H1 (cell line): ENCODE measurements around the gene BRD2. TPM values are rescaled to one million over a fixed set of nuclear protein-coding genes. Genes with fewer than 3 reads are reported as not detected.
A peak's percentile ranks its signal among the peaks of the same experiment; 100 is the strongest.

Source experiments
- CTCF ChIA-PET: fragments of 300-600 bp; sonication (Branson Sonifier 250); formaldehyde crosslinking; loops from one replicate; lab custom pipeline; 2021; ENCODE audit not compliant: partially characterized antibody; lab: Charles Lee
- POLR2A ChIA-PET: fragments of 300-600 bp; sonication (Branson Sonifier 250); formaldehyde crosslinking; loops from one replicate; lab custom pipeline; 2021; ENCODE audit warnings: inconsistent platforms; ENCODE audit not compliant: partially characterized antibody; lab: Charles Lee
- DNase-seq, 2 experiments: peaks; one replicate each; pipeline versions ENCODE4 v3.0.0 to v3.0.0-alpha.2; 2010 to 2022; ENCODE audit warnings: low spot score in 2 of 2, low read depth in 1 of 2, mixed read lengths in 1 of 2
- FAIRE-seq: peaks from 2 replicates; lab custom pipeline; 2011; peaks lifted over from hg19 to GRCh38; lab: Jason Lieb, UNC
- H2AFZ ChIP-seq: 2 replicates; pipeline ENCODE4 v1.8.1; 2012; ENCODE audit warnings: low read length, inconsistent platforms
- H2AK5ac ChIP-seq: 2 replicates; pipeline ENCODE4 v1.6.1; 2013; ENCODE audit warnings: low read depth, low read length
- H2BK120ac ChIP-seq: replicated peaks from 2 replicates; pipeline ENCODE3; 2013; ENCODE audit warnings: low read depth, low read length, inconsistent platforms
- H2BK12ac ChIP-seq: 2 replicates; pipeline ENCODE4 v1.6.1; 2013; ENCODE audit warnings: low read depth, low read length
- H2BK15ac ChIP-seq: 2 replicates; pipeline ENCODE4 v1.6.1; 2013; ENCODE audit warnings: low read length
- H2BK20ac ChIP-seq: 2 replicates; pipeline ENCODE4 v1.6.1; 2013; ENCODE audit warnings: low read length
- H2BK5ac ChIP-seq: 2 replicates; pipeline ENCODE4 v1.6.1; 2013; ENCODE audit warnings: low read depth, low read length
- H3K14ac ChIP-seq: 2 replicates; pipeline ENCODE4 v1.6.1; 2013; ENCODE audit warnings: inconsistent platforms; ENCODE audit not compliant: insufficient read length
- H3K18ac ChIP-seq: 2 replicates; pipeline ENCODE4 v1.6.1; 2013; ENCODE audit warnings: low read length; ENCODE audit errors: extremely low read depth
- H3K23ac ChIP-seq: 2 replicates; pipeline ENCODE4 v1.6.1; 2013; ENCODE audit warnings: inconsistent platforms; ENCODE audit not compliant: insufficient read length
- H3K23me2 ChIP-seq: 2 replicates; pipeline ENCODE4 v1.6.1; 2013; ENCODE audit warnings: low read depth, low read length
- H3K27ac ChIP-seq: 2 replicates; pipeline ENCODE4 v1.6.1; 2011; ENCODE audit warnings: low read depth, low read length, inconsistent platforms
- H3K27me3 ChIP-seq, 4 experiments: replicated peaks in 1 of 4; 1 replicate in 1 of 4; 2 replicates in 3 of 4; pipeline versions ENCODE4 v1.6.1 to v1.8.1; 2011 to 2013; ENCODE audit warnings: low read length in 3 of 4, mild to moderate bottlenecking in 3 of 4, inconsistent platforms in 2 of 4, mixed read lengths in 2 of 4, moderate library complexity in 1 of 4; ENCODE audit not compliant: control insufficient read depth in 3 of 4, insufficient read depth in 3 of 4; ENCODE audit errors: extremely low read depth in 1 of 4
- H3K36me3 ChIP-seq, 4 experiments: 2 replicates each; pipeline versions ENCODE4 v1.6.1 to v1.8.1; 2011 to 2013; ENCODE audit warnings: mild to moderate bottlenecking in 4 of 4, low read length in 3 of 4, moderate library complexity in 2 of 4, control low read depth in 1 of 4, inconsistent platforms in 1 of 4; ENCODE audit not compliant: insufficient read depth in 4 of 4, control insufficient read depth in 2 of 4
- H3K4ac ChIP-seq: replicated peaks from 2 replicates; pipeline ENCODE3; 2013; ENCODE audit warnings: low read length, low read depth, mixed read lengths, inconsistent platforms; ENCODE audit not compliant: insufficient read length
- H3K4me1 ChIP-seq, 4 experiments: replicated peaks in 1 of 4; 1 replicate in 1 of 4; 2 replicates in 3 of 4; pipeline versions ENCODE4 v1.6.1 to v1.8.1; 2011 to 2013; ENCODE audit warnings: low read length in 3 of 4, inconsistent platforms in 2 of 4, mixed read lengths in 1 of 4; ENCODE audit not compliant: insufficient read depth in 4 of 4, control insufficient read depth in 3 of 4
- H3K4me2 ChIP-seq, 2 experiments: 2 replicates each; pipeline versions ENCODE4 v1.6.1 to v1.8.1; 2011 to 2013; ENCODE audit warnings: low read depth in 2 of 2, low read length in 2 of 2, control low read depth in 1 of 2, inconsistent platforms in 1 of 2, mild to moderate bottlenecking in 1 of 2; ENCODE audit not compliant: insufficient read depth in 1 of 2
- H3K4me3 ChIP-seq, 4 experiments: fragments of 200-600, 300-600 bp in 1 of 4; sonication (generic), shearing (Covaris generic), sonication (Bioruptor Twin) in 1 of 4; 2 replicates each; pipeline versions ENCODE4 v1.5.1 to v1.8.1; 2011 to 2016; ENCODE audit warnings: low read length in 4 of 4, low read depth in 3 of 4, control low read depth in 2 of 4, inconsistent platforms in 2 of 4, mild to moderate bottlenecking in 2 of 4, mixed read lengths in 1 of 4, moderate library complexity in 1 of 4; ENCODE audit not compliant: insufficient read depth in 2 of 4; ENCODE audit errors: extremely low read depth in 1 of 4
- H3K56ac ChIP-seq: replicated peaks from 2 replicates; pipeline ENCODE3; 2013; ENCODE audit warnings: low read depth, mild to moderate bottlenecking, mixed read lengths, low read length, inconsistent platforms; ENCODE audit not compliant: insufficient read length
- H3K79me1 ChIP-seq: 2 replicates; pipeline ENCODE4 v1.6.1; 2013; ENCODE audit warnings: low read depth, low read length, control low read depth
- H3K79me2 ChIP-seq, 2 experiments: 2 replicates each; pipeline versions ENCODE4 v1.6.1 to v1.8.1; 2012 to 2013; ENCODE audit warnings: low read length in 2 of 2, mild to moderate bottlenecking in 2 of 2, inconsistent platforms in 1 of 2; ENCODE audit not compliant: insufficient read depth in 2 of 2, control insufficient read depth in 1 of 2
- H3K9ac ChIP-seq, 4 experiments: replicated peaks in 1 of 4; 1 replicate in 1 of 4; 2 replicates in 3 of 4; pipeline versions ENCODE4 v1.6.1 to v1.8.1; 2011 to 2013; ENCODE audit warnings: low read depth in 3 of 4, low read length in 3 of 4, control low read depth in 2 of 4, mild to moderate bottlenecking in 2 of 4, moderate library complexity in 2 of 4, inconsistent platforms in 1 of 4; ENCODE audit errors: extremely low read depth in 1 of 4
- H3K9me3 ChIP-seq, 2 experiments: 2 replicates each; pipeline versions ENCODE4 v1.6.1 to v1.8.1; 2012 to 2013; ENCODE audit warnings: mild to moderate bottlenecking in 2 of 2, moderate library complexity in 2 of 2, control low read depth in 1 of 2, inconsistent platforms in 1 of 2, low read depth in 1 of 2, low read length in 1 of 2, mixed read lengths in 1 of 2; ENCODE audit not compliant: insufficient read depth in 2 of 2
- H4K20me1 ChIP-seq, 2 experiments: replicated peaks in 1 of 2; 2 replicates each; pipeline versions ENCODE3 to v1.8.1; 2011 to 2013; ENCODE audit warnings: inconsistent platforms in 2 of 2, low read length in 2 of 2, mild to moderate bottlenecking in 1 of 2; ENCODE audit not compliant: insufficient read depth in 2 of 2, control insufficient read depth in 1 of 2
- H4K5ac ChIP-seq: 2 replicates; pipeline ENCODE4 v1.6.1; 2013; ENCODE audit warnings: low read length, low read depth, mixed read lengths, inconsistent platforms; ENCODE audit not compliant: insufficient read length
- H4K8ac ChIP-seq: 2 replicates; pipeline ENCODE4 v1.8.0; 2013; ENCODE audit warnings: mild to moderate bottlenecking, moderate library complexity, low read length, inconsistent platforms; ENCODE audit not compliant: insufficient read depth; ENCODE audit errors: extremely low read depth
- H4K91ac ChIP-seq: replicated peaks from 2 replicates; pipeline ENCODE3; 2013; ENCODE audit warnings: low read length, mixed read lengths, inconsistent platforms; ENCODE audit not compliant: insufficient read length
- BCL11A ChIP-seq, 2 experiments: IDR thresholded peaks; one replicate each; pipeline ENCODE4 v1.6.1; 2011; ENCODE audit warnings: low read depth in 2 of 2, low read length in 2 of 2, mild to moderate bottlenecking in 2 of 2
- CBX8 ChIP-seq: fragments of 300-800, 300-1000 bp; sonication (generic); IDR thresholded peaks from 2 replicates; pipeline ENCODE4 v1.7.1; 2016; ENCODE audit warnings: low read depth, low read length, borderline replicate concordance
- CTCF ChIP-seq, 3 experiments: IDR thresholded peaks; 1 replicate in 2 of 3; 2 replicates in 1 of 3; pipeline versions ENCODE4 v1.5.1 to v1.6.1; 2011; ENCODE audit warnings: low read length in 3 of 3, mild to moderate bottlenecking in 3 of 3, inconsistent platforms in 2 of 3, low read depth in 1 of 3, moderate library complexity in 1 of 3; ENCODE audit not compliant: insufficient read depth in 1 of 3; ENCODE audit errors: control extremely low read depth in 1 of 3
- RAD21 ChIP-seq, 2 experiments: IDR thresholded peaks in 1 of 2; conservative IDR thresholded peaks in 1 of 2; 2 replicates each; pipeline ENCODE4 v1.6.1; 2011; ENCODE audit warnings: low read depth in 2 of 2, low read length in 2 of 2, improper control_type of control experiment in 1 of 2, inconsistent platforms in 1 of 2, mild to moderate bottlenecking in 1 of 2, moderate library complexity in 1 of 2
- RFX5 ChIP-seq: IDR thresholded peaks from 2 replicates; pipeline ENCODE4 v1.6.1; 2011; ENCODE audit warnings: low read depth, low read length, improper control_type of control experiment, borderline replicate concordance
- RXRA ChIP-seq: IDR thresholded peaks from 2 replicates; pipeline ENCODE4 v1.6.1; 2011; ENCODE audit warnings: low read depth, mild to moderate bottlenecking, low read length, moderate library complexity; ENCODE audit not compliant: insufficient read depth
- WGBS, 2 experiments: shearing (Covaris generic) in 1 of 2; methylation state at CpG; one replicate each; pipeline versions ENCODE4 v1.1.6 to v1.1.7; 2013 to 2015; ENCODE audit warnings: low lambda C conversion rate in 2 of 2, mixed read lengths in 2 of 2, inconsistent platforms in 1 of 2, low coverage in 1 of 2, missing lambda C conversion rate in 1 of 2; ENCODE audit not compliant: insufficient replicate concordance in 2 of 2, insufficient coverage in 1 of 2, insufficient read length in 1 of 2; ENCODE audit errors: extremely low coverage in 1 of 2, missing lambda C conversion rate in 1 of 2; 5-methylcytosine and 5-hydroxymethylcytosine counted together
- polyA plus RNA-seq, 7 experiments: library from polyadenylated mRNA; depleted of rRNA in 3 of 7; stranded (reverse) in 5 of 7; unstranded in 2 of 7; fragments of >200 nt in 5 of 7; fragments of 200-250 nt in 2 of 7; gene quantifications; 1 replicate in 5 of 7; 2 replicates in 1 of 7; 4 replicates in 1 of 7; pipeline versions ENCODE4 v1.2.1 to v1.2.3, GENCODE V29; 2011 to 2013; ENCODE audit warnings: missing spikeins in 2 of 7, mixed read lengths in 2 of 7
- total RNA-seq: library from RNA; stranded (reverse); fragmentation: NEBNext Ultra II Directional; extraction: Animal tissue kit (Norgen Biotek cat#: 25700); gene quantifications from 2 replicates; pipeline ENCODE4 v1.2.1, GENCODE V29; 2021

The BRD2 gene
- total and polyA plus RNA-seq, 2 of the 8 experiments (the other 6 are each of a cell fraction or from before 2014, with no cell fraction given) = 132 to 185 TPM

- H3K79me1 ChIP-seq = no peaks in the 10 kb centered on the region
- H3K27me3 ChIP-seq = no peaks in the 10 kb centered on the region
- POLR2A ChIA-PET = interaction anchor here (0.5 to 4.7 kb wide), 7 partner anchors 10 to 49 kb away, joined by 3 to 37 read pairs (median 4); no protein-coding TSS in a partner anchor
- H3K14ac ChIP-seq = no peak overlapping the region
- FAIRE-seq = peak; percentile 68
- H2AK5ac ChIP-seq = no peak overlapping the region
- H2BK5ac ChIP-seq = no peak overlapping the region
- no peak overlapping the region for H2BK20ac ChIP-seq
- WGBS, 2 experiments = 15% methylated on average over 3 of the region's 3 CpGs; no CpG with 5 or more reads in 1 of the 2 experiments
- H3K4ac ChIP-seq = no peak overlapping the region
- TF ChIP-seq CTCF (IDR thresholded peaks at IDR 0.05; ENCODE audit: control extremely low read depth in 1 of 3, insufficient read depth in 1 of 3, low read depth in 1 of 3, low read length in 3 of 3) (peak; percentile 75 to 84 (median 82)), BCL11A (IDR thresholded peaks at IDR 0.05; ENCODE audit: low read depth in 2 of 2, low read length in 2 of 2) (no peak), RFX5 (peak; percentile 58; the same call in 1 of the 2 replicates), RXRA (no peak), RAD21 (IDR thresholded peaks at IDR 0.05 in 1 of 2, conservative IDR thresholded peaks at IDR 0.05 in 1 of 2; ENCODE audit: low read depth in 2 of 2, low read length in 2 of 2) (peak; percentile 59 to 73), CBX8 (no peak)
- no peak overlapping the region for H4K91ac ChIP-seq
- H3K36me3 ChIP-seq = no peaks in the 10 kb centered on the region
- H3K56ac ChIP-seq = no peak overlapping the region
- H4K20me1 ChIP-seq = no peaks in the 10 kb centered on the region
- no peak overlapping the region for H4K8ac ChIP-seq
- no peaks in the 10 kb centered on the region for H3K23me2 ChIP-seq
- H2BK120ac ChIP-seq = no peak overlapping the region
- no peaks in the 10 kb centered on the region; a peak in 1 of 4 replicates for H3K9me3 ChIP-seq
- no peak overlapping the region for H3K9ac ChIP-seq
- H3K18ac ChIP-seq = no peak overlapping the region
- no peak overlapping the region for H4K5ac ChIP-seq
- no peaks in the 10 kb centered on the region for H3K4me1 ChIP-seq
- H3K4me3 ChIP-seq = no peak overlapping the region
- H2BK12ac ChIP-seq = no peak overlapping the region
- no peak overlapping the region for H3K27ac ChIP-seq
- no peak overlapping the region for H2AFZ ChIP-seq
- no peaks in the 10 kb centered on the region for H3K79me2 ChIP-seq
- peak in 1 of 2 experiments; percentile 89 for DNase-seq
- H3K23ac ChIP-seq = no peak overlapping the region
- no peak overlapping the region for H3K4me2 ChIP-seq
- CTCF ChIA-PET = interaction anchor here (0.5 to 9.7 kb wide), 44 partner anchors 9 to 1217 kb away, joined by 3 to 160 read pairs (median 4); partner anchors contain the start of genes BRD2, HLA-DMA, HLA-DMB and PSMB9
- H2BK15ac ChIP-seq = no peak overlapping the region
Observed at GRCh38 chr6:32933661-32934085, 34.7 kb upstream of the BRD2 start.
